Kidney glomerular epithelial cell (primary cell): ENCODE measurements around the gene MYO1G.
A peak's percentile ranks its signal among the peaks of the same experiment; 100 is the strongest.

Source experiments
- DNase-seq: peaks from one replicate; lab custom pipeline; 2025; lab: John Stamatoyannopoulos, UW

MYO1G gene

DNA sequence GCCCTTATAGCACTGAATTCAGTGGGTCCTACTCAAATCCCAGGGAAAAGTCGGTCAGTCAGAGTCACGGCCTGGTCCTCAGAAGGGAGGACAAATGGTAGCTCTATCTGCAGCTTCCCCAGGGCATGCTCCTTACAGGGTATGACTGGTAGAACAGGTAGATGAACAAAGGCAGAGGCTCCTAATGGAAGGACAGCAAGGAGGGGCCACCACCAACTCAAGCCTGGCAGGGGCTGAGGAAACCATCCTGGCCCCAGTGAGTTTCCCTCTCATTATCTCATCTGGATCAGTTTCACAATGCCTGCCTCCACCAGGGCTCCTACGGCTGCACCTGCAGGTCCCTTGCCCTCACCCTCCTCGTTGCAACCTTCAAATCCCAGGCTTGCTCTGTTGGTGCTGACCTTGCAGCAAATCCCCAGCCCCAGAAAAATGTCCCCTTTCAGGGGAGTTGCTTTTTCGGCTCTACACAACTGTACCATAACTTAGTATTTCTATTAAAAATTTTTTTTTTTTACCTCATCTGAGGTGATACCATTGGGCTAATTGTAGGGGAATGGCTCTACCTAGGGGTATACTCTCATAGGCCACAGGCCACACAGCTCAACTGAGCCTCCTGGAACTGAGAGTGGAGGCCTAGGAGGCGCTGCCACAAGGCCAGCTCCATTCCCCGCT, 2.4 kb upstream of the MYO1G start:
- no peak for DNase-seq

DNA sequence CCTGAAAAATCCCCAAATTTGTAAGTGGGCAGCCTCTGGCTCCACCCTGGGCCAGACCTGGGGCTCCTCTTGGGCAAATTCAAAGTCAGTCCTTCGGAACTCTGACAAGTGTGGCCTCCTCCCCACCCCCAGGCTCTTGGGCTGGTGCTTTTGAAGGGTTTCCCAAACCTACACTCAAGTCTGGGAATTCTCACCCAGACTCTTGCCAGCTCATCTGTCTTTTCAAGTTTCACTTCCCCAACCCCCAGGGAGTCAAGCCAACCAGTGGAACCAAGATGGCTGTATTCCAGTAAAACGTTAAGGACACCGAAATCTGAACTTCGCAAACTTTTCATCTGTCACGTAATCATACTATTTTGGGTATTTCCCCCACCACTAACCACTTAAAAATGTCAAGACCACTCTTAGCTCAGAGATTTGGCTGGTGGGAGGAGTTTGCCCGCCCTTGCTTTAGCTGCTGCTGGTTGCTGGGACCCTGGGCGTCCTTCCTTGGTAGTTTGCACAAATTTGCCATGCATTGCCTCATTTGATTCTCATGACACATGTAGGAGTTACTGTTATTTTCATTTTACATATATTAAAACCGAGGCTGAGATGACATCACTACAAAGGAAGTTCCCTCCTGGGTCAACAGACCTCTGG, 1.7 kb upstream of the MYO1G start:
- DNase-seq, result peak; percentile 4

DNA sequence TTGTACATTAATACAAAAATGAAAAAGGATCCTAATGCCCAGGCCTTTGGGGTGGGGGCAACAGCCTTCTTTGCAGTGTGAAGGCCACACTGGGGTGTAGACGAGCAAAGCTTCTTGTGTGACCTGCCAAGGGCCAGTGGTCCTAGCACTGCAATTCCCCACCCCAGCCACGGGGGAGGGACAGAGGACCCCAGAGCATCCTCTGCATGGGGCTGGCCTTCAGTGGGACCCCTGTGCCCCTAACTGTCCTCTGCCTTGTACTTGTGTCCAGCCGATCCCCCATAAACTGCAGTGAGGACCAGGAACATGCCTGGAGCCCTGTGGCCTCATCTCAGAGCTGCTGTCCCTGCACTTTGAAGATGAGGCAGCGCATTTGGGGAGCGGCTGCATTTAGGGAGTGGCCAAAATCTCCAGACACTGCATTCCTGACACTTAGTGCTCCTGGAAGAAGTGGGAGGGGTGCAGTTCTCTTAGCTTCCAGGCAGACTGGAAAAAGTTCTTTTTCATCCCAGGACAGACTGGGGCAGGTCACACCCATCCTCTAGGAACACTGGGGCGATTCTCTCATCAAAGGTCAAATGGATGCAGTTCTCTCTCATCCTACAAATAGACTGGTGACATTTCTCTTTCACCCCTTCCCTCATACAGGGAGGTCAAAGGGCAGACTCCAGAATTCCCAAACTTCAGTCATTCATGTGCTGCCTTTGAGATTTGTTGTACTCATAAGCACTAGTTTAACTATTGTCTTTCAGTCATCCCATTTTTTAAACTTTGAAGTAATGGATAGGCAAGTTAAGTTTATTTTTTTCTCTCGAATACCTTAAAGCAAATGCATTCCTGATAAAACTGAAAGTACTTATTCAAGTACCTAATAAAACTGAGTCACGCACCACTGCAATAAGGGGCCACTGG, 922 bp upstream of the MYO1G start:
- no peak for DNase-seq

DNA sequence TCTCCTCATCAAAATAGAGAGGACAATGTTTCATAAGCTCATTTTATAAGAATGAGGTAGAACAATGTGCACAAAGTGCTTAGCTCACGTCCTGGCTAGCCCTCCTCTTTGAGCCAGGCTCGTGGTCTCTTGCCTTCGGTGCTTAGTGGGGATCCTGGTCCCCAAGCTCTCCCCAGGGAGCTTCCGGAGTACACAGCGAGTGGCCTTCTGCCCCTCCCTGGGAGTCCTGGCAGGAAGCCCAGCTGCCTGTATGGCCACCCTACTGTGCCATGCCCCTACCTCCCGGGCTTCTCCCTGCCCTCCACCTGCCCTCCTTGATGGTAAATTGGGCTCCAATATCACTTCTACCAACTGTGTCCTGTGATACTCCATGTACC, 868 bp downstream of the MYO1G start:
- DNase-seq, result no peak

GRCh38 chr7:44977304-44977958, 1.4 kb downstream of the MYO1G start:
- no peak for DNase-seq

DNA sequence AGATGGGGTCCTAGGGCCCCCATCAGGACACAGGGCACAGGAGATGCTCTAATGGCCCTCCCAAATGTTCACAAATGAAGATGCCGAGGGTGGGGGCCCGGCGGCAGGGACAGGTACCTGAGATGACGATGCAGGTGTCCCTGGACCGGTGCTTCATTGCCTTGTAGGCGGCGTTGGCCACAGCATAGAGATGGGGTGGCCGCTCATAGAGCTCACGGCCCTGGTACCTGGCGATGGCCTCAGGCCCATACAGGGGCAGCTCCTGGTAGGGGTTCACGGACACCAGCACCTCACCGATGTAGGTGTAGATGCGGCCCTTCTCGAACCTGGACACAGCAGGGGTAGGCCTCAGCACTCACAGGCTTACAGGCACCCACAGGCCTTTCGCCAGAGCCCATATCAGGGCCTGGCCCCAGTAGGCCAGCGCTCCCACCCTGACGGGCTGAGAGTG, 2.0 kb downstream of the MYO1G start:
- DNase-seq, result no peak

GRCh38 chr7:44976040-44976745, 2.6 kb downstream of the MYO1G start:
- DNase-seq, result no peak

- no peak for DNase-seq
Measured at GRCh38 chr7:44975331-44976039, 3.3 kb downstream of the MYO1G start.

DNA sequence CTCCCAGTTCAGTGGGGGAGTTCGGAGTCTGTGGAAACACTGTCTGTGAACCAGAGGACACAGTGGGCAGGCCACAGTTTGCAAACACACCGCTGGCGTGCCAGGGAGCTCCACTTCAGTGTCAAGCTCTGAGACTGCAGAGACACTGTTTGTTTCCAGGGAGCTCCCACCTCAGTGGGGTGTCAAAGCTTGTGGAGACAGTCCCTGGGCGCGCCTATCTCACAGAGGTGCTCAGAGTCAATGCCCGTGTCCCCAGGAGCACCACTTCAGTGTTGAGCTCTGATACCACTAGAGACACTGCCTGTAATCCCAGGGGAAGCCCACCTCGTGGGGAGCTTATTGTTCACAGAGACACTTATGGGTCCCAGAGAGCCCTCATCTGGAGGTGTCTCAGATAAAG, 4.3 kb downstream of the MYO1G start:
- no peak for DNase-seq

- DNase-seq, result no peak
Measured at GRCh38 chr7:44973610-44974401, 5.0 kb downstream of the MYO1G start.

DNA sequence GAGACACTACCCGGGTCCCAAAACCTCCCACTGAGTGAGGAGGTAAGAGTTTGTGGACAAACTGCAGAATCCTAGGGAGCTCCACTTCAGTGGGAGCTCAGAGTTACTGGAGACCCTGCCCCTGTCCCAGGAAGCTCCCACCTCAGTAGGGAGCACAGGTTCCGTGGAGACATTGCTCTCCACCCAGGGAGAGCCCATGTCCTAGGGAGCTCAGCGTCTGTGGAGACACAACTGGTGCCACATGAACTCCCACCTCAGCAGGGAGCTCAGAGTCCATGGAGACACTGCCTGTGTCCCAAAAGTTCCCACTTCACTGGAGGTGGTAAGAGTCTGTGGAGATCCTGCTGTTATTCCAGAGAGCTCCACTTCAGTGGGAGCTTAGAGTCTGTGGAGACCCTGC, 6.3 kb downstream of the MYO1G start:
- no peak for DNase-seq

- no peak for DNase-seq
Measured at GRCh38 chr7:44971902-44972441, 6.8 kb downstream of the MYO1G start.

GRCh38 chr7:44971188-44971901, 7.5 kb downstream of the MYO1G start:
- DNase-seq, result no peak

DNA sequence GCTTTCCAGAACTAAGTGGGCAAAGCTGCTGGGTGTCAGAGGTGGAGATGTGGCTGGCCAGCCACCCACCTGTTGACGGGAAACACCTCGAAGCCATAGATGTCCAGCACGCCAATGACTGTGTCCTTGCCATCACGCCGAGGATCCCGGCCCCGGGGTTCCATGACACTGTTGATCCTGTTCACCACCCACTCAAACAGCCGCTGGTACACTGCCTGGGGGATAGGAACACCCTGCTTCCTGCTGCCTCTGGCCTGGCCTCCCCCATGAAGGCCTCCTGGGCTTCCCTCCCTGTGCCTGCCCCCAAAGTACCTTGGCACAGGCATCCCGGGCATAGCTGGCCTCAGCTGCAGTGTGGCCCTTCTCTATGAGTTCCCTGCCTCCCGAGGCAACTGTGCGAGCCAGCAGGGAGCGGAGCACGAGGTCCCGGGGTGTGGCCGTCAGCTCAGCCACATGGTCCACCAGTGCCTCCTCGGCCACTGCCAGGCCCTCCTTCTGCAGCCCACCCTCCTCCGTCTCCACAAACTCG, 8.2 kb downstream of the MYO1G start:
- DNase-seq, result no peak

DNA sequence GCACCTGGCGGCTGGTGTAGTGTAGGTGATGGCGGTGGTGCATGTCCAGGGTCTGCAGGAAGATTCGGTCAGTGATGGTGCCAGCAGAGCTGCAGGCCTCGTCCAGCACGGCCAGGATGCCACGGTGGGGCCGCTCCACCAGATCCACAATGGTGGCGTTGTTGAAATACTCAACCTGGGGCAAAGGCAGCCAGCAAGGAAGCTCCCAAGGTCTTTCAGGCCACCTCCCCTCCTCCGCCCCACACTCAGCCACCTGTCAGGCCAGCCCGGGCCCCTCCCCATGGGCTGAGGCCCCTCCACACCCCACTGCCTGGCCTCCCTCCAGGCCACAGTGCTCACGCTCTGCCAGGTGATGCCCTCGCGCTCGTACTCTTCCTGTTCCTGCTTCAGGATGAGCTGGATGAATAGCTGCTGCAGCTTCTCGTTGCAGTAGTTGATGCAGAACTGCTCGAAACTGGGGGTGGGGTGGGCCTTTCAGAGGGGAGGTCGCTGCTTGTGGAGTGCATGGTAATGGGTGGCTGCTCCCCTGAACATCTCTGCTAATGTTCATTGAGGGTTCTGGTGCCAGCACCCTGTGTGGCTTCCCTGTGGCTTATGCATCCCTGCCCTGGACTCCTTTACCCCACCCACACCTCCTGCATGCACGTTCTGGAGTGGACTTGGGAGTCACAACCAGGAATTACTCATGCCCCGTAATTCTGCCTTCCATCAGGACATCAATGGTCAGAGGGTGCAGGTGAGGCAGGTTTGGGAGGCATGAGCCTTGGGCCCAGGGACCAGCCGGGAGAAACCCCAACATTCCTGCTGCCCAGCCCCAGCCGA, 8.9 kb downstream of the MYO1G start:
- DNase-seq, result no peak

GRCh38 chr7:44969049-44969700, 9.6 kb downstream of the MYO1G start:
- no peak for DNase-seq

- DNase-seq, result no peak
Measured at GRCh38 chr7:44967571-44968446, 11.0 kb downstream of the MYO1G start.
